ACHN (cell line): Measurements from ENCODE around the gene MAPK10.
"Not testable (repeated sequence)": the region's sequence is repeated elsewhere in the genome, so short reads cannot be mapped to it uniquely, and the experiment has no call there.

Experiments used
- DNase-seq: peaks from one replicate; pipeline ENCODE4 v3.0.0-alpha.2; 2015
- in situ Hi-C: cut with HindIII; loops from 2 replicates; pipeline ENCODE4 v1.10.0; 2017; ENCODE audit warnings: low sequenced_read_pairs, low pct_ligation_motif_present, low pct_unique_long_range_greater_than_20kb

MAPK10 gene

GRCh38 chr4:85968945-85969819 is 390.7 kb downstream of the MAPK10 start:
- in situ Hi-C loops = loop anchor here (25.0 kb wide), 1 partner anchor 157 kb away; no protein-coding TSS in a partner anchor
- DNase-seq = peak; percentile 76

- no peak for DNase-seq
- in situ Hi-C loops = loop anchor here (25.0 kb wide), 1 partner anchor 156 kb away; no protein-coding TSS in a partner anchor
These were observed 392.0 kb downstream of the MAPK10 start for GRCh38 chr4:85967872-85968271.

GRCh38 chr4:85966373-85966772 is 393.5 kb downstream of the MAPK10 start:
- no peak for DNase-seq
- in situ Hi-C loops = loop anchor here (25.0 kb wide), 1 partner anchor 154 kb away; no protein-coding TSS in a partner anchor

- no peak for DNase-seq
- in situ Hi-C loops = loop anchor here (25.0 kb wide), 1 partner anchor 153 kb away; no protein-coding TSS in a partner anchor
These were observed 394.3 kb downstream of the MAPK10 start for GRCh38 chr4:85965529-85965928.

- in situ Hi-C loops = loop anchor here (25.0 kb wide), 1 partner anchor 153 kb away; no protein-coding TSS in a partner anchor
- DNase-seq = not testable (repeated sequence)
These were observed 394.8 kb downstream of the MAPK10 start for GRCh38 chr4:85965017-85965416.

GRCh38 chr4:85964298-85964697 is 395.6 kb downstream of the MAPK10 start:
- in situ Hi-C loops = loop anchor here (25.0 kb wide), 1 partner anchor 152 kb away; no protein-coding TSS in a partner anchor
- peak; percentile 41 for DNase-seq

GRCh38 chr4:85963231-85963630 is 396.6 kb downstream of the MAPK10 start:
- DNase-seq = no peak
- in situ Hi-C loops = loop anchor here (25.0 kb wide), 1 partner anchor 151 kb away; no protein-coding TSS in a partner anchor

- DNase-seq = no peak
- in situ Hi-C loops = loop anchor here (25.0 kb wide), 1 partner anchor 150 kb away; no protein-coding TSS in a partner anchor
These were observed 398.0 kb downstream of the MAPK10 start for GRCh38 chr4:85961887-85962286.

GRCh38 chr4:85956293-85956945 is 403.4 kb downstream of the MAPK10 start:
- in situ Hi-C loops = loop anchor here (25.0 kb wide), 1 partner anchor 144 kb away; no protein-coding TSS in a partner anchor
- no peak for DNase-seq

GRCh38 chr4:85955620-85956292 is 404.1 kb downstream of the MAPK10 start:
- DNase-seq = no peak
- in situ Hi-C loops = loop anchor here (25.0 kb wide), 1 partner anchor 143 kb away; no protein-coding TSS in a partner anchor

- peak; percentile 84 for DNase-seq
- in situ Hi-C loops = loop anchor here (25.0 kb wide), 1 partner anchor 141 kb away; no protein-coding TSS in a partner anchor
These were observed 406.2 kb downstream of the MAPK10 start for GRCh38 chr4:85953651-85954018.

- in situ Hi-C loops = loop anchor here (25.0 kb wide), 1 partner anchor 141 kb away; no protein-coding TSS in a partner anchor
These were observed 406.7 kb downstream of the MAPK10 start for GRCh38 chr4:85952972-85953650.

GRCh38 chr4:85952528-85952927 is 407.3 kb downstream of the MAPK10 start:
- no peak for DNase-seq
- in situ Hi-C loops = loop anchor here (25.0 kb wide), 1 partner anchor 140 kb away; no protein-coding TSS in a partner anchor

More at GRCh38 chr4:85952972-85953650, 406.7 kb downstream of the MAPK10 start:
- DNase-seq = no peak

GRCh38 chr4:85951099-85951498 is 408.8 kb downstream of the MAPK10 start:
- no peak for DNase-seq
- in situ Hi-C loops = loop anchor here (25.0 kb wide), 1 partner anchor 139 kb away; no protein-coding TSS in a partner anchor

GRCh38 chr4:85946821-85947220 is 413.0 kb downstream of the MAPK10 start:
- in situ Hi-C loops = no loop called here
- DNase-seq = no peak

- DNase-seq = no peak
- in situ Hi-C loops = no loop called here
These were observed 417.7 kb downstream of the MAPK10 start for GRCh38 chr4:85942107-85942506.

GRCh38 chr4:85940151-85940550 is 419.7 kb downstream of the MAPK10 start:
- in situ Hi-C loops = no loop called here
- DNase-seq = no peak
